ENCODE data around the gene NYAP2.

Gene NYAP2

GRCh38 chr2:225429717-225430116 is 30.2 kb downstream of the NYAP2 start:
- DNase-seq (ENCODE audit: low read depth) = peak; percentile 10

GRCh38 chr2:225431105-225431863 is 31.8 kb downstream of the NYAP2 start:
- no peak for DNase-seq (ENCODE audit: low read depth)

GRCh38 chr2:225434014-225434413 is 34.5 kb downstream of the NYAP2 start:
- no peak for DNase-seq (ENCODE audit: low read depth)

- no peak for DNase-seq (ENCODE audit: low read depth)
Observed at GRCh38 chr2:225437319-225437718, 37.8 kb downstream of the NYAP2 start.

DNA sequence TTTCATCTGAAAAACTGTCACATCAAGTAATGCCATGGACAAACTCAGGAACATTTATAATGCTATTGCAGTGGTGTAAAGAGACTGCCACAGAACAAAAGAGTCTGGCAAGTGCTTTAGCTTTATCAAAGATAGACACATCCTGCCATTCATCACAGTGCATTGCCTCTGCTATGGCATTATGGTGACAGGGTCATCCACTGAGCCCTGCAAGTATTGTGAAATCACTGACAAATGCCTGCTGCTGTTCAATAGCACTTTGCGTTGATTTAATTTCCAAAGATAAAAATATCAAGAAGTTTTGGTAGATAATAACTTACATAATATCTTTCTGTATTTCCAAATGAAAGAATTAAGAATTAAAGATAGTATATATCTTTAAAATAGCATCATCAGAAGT is 38.7 kb downstream of the NYAP2 start:
- DNase-seq (ENCODE audit: low read depth) = no peak

DNA sequence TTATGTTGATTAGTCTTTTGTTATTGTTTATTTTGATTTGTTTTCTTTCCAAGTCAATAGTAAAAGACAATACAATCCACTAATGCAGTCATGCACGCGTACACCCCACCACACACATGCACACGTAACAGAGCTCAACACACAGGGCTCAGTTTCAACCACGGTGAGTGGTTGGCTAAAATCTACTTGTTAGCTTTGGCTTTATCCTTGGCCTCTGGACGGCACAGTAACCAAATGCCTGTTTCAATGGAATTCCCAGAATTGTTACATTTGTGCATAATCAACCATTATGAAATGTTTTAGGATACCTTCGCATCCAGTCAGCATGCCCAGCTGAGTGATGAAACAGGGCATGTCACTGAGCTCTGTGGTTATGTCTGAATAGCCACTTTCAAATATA is 53.2 kb downstream of the NYAP2 start:
- DNase-seq (ENCODE audit: low read depth) = peak; percentile 53

- no peak for DNase-seq (ENCODE audit: low read depth)
Observed at GRCh38 chr2:225454412-225454811, 54.9 kb downstream of the NYAP2 start.

DNA sequence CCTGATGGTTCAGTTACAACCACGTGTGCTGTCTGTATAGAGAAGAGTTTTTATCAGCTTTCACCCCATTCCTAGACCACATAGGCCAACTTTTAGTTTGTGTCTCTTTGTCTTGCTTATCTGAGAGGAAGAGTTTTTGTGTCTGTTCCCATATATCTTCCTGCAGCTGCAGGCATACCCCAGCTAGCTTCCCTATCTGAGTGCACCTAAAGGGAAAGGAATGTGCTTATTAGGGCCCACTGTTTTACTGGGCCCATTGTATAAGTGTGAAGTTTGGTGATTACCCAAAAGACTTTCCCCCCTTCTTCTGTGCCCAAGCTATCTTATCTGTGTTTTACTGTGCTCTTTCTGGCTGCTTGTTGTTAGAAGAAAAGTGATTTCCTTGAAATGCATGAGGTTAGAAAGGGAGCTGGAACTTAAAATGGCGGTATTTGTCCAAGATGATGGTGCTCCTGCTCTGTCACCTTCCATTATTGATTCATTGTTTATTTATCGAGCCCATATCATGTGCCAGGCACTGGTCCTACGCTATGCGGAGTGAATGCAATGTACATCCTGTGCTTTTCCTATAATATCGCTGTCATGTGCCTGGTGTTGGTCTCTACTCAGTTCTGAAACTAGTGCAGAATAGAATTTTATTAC is 57.2 kb downstream of the NYAP2 start:
- DNase-seq (ENCODE audit: low read depth) = no peak

DNA sequence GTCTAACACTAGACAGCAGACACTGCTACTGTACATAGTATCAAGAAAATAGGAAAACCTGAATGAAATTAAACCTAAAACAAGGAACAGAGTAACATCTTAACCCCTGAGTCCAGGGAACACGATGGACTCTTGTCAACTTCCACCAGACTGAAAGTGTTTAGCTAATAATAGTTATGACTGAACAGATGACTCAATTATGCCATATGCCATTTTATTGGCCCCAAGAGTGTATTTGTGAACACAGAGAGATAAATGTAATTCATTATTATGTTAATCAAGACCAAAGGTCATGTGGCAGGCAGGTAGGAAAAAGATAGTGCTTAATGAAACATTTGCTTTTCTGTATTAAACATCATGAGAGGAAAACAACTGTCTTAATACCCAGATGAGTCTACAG is 58.0 kb downstream of the NYAP2 start:
- DNase-seq (ENCODE audit: low read depth) = no peak

DNA sequence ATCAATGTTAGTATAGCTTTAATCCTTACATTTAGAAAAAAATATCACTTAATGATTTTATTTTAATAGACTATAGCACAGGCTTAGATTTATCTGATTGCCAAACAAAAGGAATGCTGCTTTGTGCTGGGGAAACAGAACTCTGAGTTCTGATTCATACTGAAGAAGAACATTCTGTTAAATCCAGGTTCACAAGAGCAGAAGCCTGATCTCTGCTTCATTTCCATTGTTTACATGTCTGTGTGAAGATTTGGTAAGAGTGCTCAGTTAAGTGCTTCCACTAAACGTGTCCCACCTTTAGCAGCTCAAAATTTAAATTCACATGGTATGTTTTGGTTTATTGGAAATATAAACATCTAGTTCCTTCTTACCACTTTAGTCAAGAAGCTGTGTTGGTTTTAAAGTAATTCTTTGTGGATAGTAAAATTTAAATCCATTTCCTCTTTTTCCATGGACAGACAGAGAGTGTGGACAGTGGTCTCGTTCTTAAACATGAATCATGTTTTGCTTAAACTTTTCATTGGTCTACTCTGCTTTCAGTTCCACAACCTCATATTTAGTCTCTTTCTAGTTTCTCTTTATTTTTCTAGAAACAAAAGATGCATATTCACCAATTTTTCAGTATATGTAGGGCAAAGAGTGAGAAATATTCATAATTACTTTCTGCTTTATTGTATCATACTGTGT is 59.1 kb downstream of the NYAP2 start:
- no peak for DNase-seq (ENCODE audit: low read depth)

GRCh38 chr2:225462417-225462816 is 62.9 kb downstream of the NYAP2 start:
- DNase-seq (ENCODE audit: low read depth) = no peak

DNA sequence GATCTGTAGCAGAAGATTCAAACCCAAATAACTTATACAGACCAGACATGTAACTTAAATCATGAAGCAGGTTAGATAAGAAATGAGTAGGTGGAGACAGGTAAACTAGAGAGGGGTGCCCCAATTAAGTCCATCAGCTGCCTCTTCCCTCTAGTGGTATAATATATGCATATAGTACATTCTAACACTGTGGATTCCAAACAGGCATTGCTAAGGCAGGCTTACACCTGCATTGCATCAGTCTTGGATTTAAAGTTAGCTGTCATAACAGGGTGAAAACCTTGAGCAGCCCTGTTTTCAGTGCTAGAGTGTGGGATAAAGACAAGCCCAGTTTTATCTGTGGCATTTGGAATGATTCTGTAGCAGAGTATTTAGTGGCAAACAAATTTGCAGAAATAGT is 63.4 kb downstream of the NYAP2 start:
- no peak for DNase-seq (ENCODE audit: low read depth)

- no peak for DNase-seq (ENCODE audit: low read depth)
Observed at GRCh38 chr2:225463449-225463848, 63.9 kb downstream of the NYAP2 start.

GRCh38 chr2:225464346-225465025 is 65.0 kb downstream of the NYAP2 start:
- no peak for DNase-seq (ENCODE audit: low read depth)

GRCh38 chr2:225465827-225466226 is 66.3 kb downstream of the NYAP2 start:
- no peak for DNase-seq (ENCODE audit: low read depth)

DNA sequence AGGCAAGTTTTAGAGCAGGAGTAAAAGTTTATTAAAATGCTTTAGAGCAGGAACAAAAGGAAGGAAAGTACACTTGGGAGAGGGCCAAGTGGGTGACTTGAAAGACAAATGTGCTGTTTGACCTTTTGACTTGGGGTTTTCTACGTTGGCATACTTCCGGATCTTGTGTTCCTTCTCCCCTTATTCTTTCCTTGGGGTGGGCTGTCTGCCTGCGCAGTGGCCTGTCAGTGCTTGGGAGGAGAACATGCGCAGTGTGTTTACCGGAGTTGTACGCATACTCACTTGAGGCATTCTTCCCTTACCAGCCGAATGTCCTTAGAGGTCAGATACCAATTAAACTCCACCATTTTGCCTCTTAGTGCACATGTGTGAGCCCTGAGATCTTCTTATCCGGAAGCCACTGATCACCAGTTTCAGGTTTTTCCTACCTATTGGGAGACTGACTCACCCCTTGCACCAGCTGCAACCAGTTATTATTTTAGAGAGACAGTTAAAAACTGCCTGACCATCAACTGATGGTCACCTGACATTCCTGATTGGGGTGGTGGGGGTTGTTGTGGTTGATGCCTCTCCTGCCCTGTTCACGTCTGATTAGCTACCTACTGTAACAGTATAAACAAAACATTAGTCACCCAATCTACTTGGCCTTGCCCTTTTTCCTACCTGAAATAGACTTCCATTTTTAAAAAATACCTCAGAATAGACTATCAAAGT is 67.5 kb downstream of the NYAP2 start:
- DNase-seq (ENCODE audit: low read depth) = no peak

- peak; percentile 76 for DNase-seq (ENCODE audit: low read depth)
Observed at GRCh38 chr2:225468131-225468530, 68.6 kb downstream of the NYAP2 start.

- DNase-seq (ENCODE audit: low read depth) = no peak
Observed at GRCh38 chr2:225471039-225471438, 71.5 kb downstream of the NYAP2 start.

DNA sequence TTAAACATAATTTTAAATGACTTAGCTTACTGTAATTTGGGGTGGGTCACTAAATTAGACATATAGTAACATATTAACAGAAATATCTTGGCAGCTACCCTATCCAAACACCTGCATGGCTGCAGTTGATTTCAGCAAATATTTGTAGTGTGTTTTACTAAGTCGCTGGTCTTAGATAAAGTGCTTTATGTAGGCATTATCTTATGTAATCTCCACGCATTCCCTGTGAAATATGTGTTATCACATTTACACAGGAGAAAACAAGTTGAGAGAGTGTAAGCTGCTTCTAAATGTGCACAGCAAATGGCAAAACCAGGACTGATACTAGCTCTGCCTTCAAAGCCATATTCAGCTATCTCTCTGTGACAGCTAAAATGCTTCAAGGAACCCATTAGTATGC is 72.0 kb downstream of the NYAP2 start:
- no peak for DNase-seq (ENCODE audit: low read depth)

- DNase-seq (ENCODE audit: low read depth) = no peak
Observed at GRCh38 chr2:225472161-225472560, 72.7 kb downstream of the NYAP2 start.

- DNase-seq (ENCODE audit: low read depth) = no peak
Observed at GRCh38 chr2:225479386-225479785, 79.9 kb downstream of the NYAP2 start.

- DNase-seq (ENCODE audit: low read depth) = no peak
Observed at GRCh38 chr2:225484751-225485150, 85.2 kb downstream of the NYAP2 start.
